Forelimb muscle (tissue), 1 donor: ENCODE results near the gene DEAF1. TPM values are rescaled to one million over a fixed set of nuclear protein-coding genes. Genes with fewer than 3 reads are reported as not detected.

Source experiments
- DNase-seq: peaks from one replicate; pipeline ENCODE4 v3.0.0-alpha.2; 2013; ENCODE audit warnings: low read depth
- polyA plus RNA-seq: library from polyadenylated mRNA; unstranded; fragments of 120-200 nt; gene quantifications from one replicate; pipeline ENCODE4 v1.2.1, GENCODE V29; 2013; ENCODE audit not compliant: insufficient read length

The DEAF1 gene
- polyA plus RNA-seq, 1 donor, result 28.7 TPM

DNA sequence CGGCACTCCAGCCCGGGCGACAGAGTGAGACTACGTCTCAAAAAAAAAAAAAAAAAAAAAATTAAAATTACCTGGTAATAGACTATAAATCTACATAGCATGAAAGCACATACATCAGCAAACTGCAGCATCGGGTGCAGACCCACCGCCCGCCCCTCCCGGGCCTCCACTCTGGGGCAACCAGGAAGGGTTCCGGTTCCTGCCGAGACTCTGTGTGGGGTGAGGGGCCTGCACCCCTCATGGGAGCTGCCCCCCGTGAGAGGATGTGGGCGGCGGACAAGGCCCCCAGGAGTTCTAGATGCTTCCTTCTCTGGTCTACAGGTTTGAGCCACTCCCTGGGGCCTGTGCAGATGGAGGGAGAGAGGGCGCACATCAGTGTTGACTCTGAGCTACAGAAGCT is 48.8 kb downstream of the DEAF1 start:
- DNase-seq, result no peak

DNA sequence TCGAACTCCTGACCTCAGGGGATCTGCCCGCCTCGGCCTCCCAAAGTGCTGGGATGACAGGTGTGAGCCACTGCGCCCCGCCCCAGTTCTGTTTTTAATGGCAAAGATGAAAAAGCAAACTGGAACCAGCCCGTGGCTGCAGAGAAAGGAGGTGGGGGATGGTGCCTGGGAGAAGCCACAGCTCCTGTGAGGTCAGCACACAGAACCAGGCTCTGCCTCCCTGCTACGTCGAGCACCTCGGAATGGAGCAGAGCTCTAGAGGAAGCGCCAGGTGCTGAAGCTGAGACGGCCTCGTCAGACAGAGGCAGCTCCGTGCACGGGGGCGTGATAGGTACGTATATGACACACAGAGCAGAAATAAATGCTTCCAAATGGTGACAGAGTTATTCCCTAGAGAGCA is 49.5 kb downstream of the DEAF1 start:
- DNase-seq, result no peak

DNA sequence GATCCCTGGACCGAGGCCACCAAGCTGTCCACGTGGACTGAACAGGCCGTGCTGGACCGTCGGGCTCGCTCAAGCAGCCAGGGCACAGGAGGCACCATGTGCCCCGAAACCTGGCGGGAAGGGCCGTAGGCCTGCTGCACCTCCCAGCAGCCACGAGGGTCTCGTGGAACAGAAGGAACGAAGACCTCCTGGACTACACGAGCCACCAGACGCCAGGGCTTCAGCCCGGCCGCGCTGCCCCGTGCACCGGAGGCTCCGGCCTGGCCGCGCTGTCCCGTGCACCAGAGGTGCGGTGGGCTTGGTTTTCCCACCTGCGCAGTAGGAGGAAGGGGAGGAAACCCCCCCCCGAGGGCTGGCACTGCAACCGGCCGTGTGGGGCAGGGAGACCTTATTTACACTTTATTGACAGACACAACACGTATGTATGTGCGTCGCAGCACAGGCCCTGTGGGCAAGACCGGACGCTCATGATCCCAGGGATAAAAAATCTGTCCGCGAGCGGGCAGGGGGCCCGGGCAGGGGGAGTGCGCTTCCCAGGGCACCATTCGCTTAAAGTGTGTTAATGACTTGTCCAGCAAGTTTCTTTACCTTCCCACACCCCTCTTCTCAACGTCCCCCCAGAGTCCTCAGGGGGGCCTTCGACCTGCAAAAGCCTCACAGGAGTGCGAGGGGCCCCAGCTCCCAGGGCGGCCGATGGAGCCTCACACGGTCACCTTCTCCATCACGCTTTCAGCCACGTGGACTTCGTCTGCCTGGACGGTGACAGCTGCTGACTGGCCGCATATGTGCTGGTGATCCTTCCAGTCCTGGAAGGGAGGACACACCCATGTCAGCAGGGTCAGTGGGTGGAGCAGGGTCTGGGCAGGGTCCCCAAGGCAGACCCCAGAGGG is 50.9 kb downstream of the DEAF1 start:
- DNase-seq, result no peak

DNA sequence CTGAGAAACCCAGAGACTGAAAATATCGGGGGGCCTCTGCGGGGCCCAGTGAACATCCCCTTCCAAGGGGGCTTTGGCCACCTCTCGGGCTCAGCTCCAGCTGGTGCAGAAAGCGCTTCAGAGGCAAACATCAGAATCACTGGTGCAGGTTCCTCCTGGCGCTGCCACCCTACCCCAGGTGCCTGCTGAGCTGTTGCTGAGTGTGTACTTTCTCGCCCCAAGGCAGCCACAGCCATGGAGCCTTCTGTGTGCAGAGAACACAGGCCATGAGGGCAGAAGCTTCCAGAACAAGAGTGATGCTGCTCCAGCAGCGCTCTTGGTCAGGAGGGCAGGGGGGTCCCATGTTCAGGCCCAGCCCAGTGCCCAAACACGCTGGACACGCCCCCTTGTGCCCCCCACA is 51.7 kb downstream of the DEAF1 start:
- DNase-seq, result no peak

DNA sequence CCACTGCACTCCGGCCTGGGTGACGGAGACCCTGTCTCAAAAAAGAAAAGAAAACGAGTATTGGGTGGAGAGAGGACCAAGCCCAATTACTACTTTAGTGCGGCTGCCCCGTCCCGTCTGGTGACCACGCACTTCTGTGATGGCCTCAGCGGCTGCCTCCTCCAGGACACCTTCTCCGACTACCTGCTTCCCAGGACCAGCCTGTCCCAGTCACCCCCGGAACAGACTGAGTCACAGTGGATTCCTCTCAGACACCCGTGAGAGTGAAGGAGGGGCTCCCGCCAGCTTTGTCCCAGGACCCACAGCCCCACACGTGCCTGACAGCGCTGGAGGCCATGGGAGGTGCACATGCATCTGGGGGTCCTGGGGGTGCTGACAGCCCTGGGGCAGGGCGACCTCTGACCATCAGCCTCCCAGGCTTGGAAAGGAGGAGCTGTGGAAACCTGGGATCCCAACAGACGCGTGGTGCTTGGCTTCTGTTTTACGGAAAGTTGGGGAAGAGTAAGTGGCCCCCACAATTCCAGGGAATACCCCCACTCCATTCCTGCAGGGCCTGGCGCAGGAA is 53.1 kb downstream of the DEAF1 start:
- no peak for DNase-seq

DNA sequence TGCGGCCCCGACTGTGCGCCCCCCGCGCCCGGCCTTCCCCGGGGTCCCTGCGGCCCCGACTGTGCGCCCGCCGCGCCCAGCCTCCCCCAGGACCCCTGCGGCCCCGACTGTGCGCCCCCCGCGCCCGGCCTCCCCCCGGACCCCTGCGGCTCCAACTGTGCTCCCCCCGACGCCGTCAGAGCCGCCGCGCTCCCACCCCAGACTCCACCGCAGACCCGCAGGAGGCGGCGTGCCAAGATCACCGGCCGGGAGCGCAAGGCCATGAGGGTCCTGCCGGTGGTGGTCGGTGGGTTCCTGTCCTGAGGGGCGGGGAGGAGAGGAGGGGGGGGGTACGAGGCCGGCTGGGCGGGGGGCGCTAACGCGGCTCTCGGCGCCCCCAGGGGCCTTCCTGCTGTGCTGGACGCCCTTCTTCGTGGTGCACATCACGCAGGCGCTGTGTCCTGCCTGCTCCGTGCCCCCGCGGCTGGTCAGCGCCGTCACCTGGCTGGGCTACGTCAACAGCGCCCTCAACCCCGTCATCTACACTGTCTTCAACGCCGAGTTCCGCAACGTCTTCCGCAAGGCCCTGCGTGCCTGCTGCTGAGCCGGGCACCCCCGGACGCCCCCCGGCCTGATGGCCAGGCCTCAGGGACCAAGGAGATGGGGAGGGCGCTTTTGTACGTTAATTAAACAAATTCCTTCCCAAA is 54.9 kb downstream of the DEAF1 start:
- DNase-seq, result no peak

DNA sequence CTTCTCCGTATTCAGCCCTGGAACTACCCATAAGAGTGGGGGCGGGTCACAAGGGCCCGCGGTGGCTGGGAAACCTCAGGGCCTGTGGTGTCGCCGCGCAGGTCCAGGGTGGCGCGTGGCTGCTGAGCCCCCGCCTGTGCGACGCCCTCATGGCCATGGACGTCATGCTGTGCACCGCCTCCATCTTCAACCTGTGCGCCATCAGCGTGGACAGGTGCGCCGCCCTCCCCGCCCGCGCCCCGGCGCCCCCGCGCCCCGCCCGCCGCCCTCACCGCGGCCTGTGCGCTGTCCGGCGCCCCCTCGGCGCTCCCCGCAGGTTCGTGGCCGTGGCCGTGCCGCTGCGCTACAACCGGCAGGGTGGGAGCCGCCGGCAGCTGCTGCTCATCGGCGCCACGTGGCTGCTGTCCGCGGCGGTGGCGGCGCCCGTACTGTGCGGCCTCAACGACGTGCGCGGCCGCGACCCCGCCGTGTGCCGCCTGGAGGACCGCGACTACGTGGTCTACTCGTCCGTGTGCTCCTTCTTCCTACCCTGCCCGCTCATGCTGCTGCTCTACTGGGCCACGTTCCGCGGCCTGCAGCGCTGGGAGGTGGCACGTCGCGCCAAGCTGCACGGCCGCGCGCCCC is 55.6 kb downstream of the DEAF1 start:
- DNase-seq, result no peak

DNA sequence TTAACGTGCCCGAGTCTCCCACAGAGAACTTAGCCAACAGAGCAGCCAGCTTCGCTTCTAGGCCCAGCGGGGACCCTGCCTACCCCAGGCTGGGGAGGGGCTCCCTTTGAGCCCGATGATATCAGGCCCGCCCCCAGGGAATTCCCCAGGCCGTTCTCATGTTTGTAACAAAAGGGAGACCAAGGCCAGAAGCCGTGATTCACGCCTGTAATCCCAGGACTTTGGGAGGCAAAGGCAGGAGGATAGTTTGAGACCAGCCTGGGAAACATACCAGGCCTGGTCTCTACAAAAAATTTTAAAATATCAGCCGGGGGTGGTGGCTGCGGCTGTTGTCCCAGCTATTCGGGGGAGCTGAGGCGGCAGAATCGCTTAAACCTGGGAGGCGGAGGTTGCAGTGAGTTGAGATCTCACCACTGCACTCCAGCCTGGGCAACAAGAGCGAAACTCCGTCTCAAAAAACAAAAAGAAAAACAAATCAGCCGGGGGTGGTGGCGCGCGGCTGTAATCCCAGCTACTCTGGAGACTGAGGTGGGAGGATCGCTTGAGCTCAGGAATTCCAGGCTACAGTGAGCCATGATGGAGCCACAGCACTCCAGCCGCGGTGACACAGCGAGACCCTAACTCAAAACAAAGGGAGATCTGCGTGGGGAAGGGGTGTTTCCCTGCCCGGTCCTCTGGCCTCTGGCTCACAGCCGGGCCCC is 56.2 kb downstream of the DEAF1 start:
- no peak for DNase-seq

DNA sequence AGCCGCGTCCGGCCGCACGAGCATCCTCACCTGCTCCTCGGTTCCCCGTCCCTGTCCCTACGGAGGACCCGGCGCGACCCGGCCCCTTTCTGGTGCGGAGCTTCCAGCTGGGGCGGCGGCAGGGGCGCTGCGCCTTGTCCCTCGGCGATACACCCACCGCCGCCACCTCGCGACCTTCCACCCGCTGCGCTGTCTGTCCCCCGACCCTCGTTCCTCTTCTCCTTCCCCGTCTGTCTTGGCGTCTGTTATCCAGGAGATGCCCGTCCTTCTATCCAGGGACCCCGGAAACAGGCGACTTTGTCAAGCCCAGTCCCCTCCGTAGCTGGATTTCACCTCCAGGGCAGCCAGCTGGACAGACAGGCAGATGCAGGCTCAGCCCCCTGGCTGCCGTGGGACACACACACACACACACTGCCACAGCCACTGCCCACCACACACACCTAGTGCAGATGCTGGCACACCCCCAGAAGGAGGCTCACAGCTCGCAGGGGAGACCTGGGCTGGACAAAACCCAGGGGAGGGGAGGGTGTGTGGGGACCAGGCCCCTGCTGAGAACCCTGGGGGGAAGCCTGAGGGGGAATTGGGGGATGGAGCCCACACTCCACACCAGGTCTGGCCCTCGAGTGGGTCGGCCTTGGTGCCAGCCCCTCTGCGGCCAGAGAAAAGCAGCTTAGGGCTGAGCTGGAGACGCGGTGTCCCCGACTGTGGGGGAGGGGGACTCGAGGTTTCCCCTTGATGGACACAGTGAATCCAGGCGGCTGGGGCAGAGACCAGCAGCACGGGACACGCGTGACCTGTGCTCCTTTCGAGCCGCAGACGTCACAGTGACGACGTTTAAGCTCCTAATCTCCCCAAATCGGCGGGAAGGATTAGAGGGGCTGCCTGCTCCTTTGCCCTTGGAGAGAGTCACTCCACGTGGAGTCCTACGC is 57.2 kb downstream of the DEAF1 start:
- DNase-seq, result no peak

DNA sequence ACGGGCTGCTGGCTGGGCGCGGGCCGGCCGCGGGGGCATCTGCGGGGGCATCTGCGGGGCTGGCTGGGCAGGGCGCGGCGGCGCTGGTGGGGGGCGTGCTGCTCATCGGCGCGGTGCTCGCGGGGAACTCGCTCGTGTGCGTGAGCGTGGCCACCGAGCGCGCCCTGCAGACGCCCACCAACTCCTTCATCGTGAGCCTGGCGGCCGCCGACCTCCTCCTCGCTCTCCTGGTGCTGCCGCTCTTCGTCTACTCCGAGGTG is 57.8 kb downstream of the DEAF1 start:
- DNase-seq, result no peak

DNA sequence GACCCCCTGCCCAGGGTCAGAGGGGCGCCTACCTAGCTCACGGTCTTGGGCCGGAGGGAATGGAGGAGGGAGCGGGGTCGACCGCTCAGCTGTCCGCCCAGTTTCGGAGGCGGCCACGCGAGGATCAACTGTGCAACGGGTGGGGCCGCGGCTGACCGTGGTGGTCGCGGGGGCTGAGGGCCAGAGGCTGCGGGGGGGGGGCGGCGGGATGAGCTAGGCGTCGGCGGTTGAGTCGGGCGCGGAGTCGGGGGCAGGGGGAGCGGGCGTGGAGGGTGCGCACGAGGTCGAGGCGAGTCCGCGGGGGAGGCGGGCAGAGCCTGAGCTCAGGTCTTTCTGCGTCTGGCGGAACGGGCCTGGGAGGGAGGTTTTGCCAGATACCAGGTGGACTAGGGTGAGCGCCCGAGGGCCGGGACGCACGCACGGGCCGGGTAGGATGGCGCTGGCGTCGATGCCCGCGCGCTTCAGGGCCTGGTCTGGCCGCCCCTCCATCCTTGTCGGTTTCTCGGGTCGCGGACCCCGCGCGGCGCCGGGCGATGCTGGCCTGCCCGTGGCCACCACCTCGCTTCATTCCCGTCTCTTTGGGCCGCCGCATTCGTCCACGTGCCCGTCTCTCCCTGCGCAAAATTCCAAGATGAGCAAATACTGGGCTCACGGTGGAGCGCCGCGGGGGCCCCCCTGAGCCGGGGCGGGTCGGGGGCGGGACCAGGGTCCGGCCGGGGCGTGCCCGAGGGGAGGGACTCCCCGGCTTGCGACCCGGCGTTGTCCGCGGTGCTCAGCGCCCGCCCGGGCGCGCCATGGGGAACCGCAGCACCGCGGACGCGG is 58.3 kb downstream of the DEAF1 start, which contains the start of gene DRD4:
Gene DRD4 (plus strand): TSS at position 759 of the 822 bp plus-strand sequence. CDS start 36 bp downstream, at position 795.
- no peak for DNase-seq

DNA sequence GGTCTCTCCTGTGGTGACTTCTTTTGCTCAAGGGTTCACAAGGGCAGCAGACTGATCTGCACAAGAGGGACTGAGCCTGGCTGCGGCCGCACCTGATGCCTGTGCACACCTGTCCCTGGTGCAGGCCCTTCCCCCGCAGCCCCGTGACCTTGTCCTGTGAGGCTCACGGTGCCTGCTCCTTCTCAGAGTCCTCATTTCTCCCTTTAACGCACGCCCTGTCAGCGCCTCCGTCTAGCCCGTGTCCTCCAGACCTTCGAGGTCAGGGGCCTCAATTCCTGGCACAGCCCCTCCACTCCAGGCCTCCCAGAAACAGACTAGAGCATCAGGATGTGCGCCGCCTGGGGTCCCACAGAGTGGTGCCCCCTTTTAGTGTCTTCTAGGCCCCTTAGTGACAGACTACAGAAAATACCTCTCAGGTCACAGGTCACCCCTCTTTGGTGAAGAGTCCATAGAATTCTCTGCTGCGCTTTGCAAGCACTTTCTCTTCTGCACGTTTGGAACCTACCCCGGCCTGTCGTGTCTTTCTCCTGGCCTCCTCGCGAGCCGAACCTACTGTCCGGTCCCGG is 59.0 kb downstream of the DEAF1 start:
- no peak for DNase-seq

DNA sequence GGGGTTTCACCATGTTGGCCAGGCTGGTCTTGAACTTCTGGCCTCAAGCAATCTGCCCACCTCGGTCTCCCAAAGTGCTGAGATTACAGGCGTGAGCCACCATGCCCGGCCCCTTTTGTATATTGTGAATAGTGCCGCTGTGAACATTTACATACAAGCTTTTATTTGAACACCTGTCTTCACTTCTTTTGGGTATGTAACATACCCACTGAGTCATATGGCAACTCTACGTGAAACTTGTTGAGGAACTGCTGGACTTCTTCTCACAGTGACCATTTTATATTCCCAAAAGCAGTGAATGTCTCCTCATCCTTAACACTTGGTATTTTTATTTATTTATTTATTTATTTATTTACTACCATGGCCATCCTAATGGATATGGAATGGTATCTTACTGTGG is 64.2 kb downstream of the DEAF1 start:
- no peak for DNase-seq

DNA sequence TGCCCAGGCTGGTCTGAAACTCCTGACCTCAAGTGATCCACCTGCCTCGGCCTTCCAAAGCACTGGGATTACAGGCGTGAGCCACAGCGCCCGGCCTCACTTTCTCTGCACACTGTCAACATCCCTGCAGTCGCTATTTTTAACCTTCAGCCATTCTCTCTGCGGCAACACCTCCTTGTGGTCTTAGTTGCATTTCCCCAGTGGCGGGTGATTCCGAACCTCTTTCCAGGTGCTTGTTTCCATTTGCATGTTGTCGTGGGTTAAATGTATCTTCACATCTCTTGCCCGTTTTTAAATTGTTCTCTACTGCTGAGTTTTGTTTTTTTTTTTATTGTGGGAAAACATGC is 65.8 kb downstream of the DEAF1 start:
- no peak for DNase-seq

DNA sequence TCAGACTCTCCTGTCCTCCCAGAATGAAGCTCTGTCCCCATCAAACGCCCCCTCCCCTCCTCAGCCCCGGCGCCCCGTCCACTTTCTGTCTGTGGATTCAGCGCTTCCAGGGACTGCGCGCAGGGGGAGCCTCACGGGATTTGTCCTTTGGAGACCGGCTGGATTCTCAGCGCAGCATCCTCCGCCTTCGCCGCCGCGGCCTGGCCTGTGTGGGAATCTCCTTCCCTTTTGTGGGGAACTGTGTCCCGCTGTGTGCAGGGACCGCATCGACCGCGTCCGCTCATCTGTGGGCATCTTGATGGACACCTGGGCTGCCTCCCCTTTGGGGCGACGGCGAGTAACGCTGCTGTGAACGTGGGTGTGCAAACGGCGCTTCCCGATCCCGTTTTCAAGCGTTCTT is 67.0 kb downstream of the DEAF1 start:
- DNase-seq, result no peak

DNA sequence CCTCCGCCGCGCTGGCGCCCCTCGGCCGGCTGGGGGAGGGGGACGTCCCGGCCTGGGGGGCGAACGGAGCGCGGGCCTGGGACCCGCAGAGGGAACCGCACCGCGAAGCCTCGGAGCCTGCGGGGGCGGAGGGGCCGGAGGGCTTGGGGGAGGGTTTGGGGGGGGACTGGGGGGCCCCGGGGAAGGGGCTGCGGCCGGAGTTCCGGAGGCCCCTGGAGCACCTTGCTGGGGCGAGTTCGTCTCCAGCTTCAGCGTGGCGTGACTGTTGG is 67.8 kb downstream of the DEAF1 start:
- DNase-seq, result no peak

DNA sequence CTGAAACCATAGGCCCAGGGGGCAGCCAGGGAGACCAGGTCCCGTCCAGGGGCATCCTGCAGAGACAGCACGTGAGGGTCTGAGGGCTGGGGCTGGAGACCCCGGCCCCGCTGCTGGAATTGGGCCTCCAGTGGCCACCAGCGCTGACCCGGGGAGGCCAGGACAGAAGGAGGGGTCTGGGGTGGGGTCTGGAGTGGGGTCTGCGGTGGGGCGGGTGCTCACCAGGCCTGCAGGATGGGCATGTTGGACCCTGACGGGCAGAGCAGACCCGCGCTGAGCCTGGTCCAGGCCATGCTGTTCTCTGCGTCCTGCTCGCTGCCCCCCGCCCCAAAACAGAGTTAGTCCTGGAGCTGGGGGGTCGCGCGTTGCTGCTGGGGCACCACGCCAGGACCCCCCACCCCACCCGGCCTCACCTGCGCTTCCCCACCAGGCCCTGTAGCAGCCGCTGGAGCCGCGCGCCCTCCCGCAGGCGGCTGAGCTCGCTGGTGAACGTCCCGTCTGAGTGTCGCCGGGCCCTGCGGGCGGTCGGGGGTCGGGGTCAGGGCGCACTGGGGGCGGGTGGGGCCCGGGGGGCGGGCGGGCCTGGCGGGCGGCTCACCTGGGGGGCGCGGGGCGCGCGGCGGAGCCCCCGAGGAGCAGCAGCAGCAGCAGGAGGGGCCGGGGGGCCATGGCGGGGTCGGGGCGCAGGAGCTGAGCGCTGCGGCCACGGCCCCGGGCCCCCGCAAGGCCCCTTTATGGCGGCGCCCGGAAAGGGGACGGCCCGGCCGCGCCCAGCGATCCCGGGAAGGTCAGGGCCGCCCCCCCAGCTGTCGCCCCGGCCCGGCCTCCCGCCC is 68.3 kb downstream of the DEAF1 start, which contains the start of gene SCT:
Gene SCT (minus strand): TSS at position 707 of the 833 bp plus-strand sequence. CDS start 38 bp downstream, at position 669.
- DNase-seq, result no peak

DNA sequence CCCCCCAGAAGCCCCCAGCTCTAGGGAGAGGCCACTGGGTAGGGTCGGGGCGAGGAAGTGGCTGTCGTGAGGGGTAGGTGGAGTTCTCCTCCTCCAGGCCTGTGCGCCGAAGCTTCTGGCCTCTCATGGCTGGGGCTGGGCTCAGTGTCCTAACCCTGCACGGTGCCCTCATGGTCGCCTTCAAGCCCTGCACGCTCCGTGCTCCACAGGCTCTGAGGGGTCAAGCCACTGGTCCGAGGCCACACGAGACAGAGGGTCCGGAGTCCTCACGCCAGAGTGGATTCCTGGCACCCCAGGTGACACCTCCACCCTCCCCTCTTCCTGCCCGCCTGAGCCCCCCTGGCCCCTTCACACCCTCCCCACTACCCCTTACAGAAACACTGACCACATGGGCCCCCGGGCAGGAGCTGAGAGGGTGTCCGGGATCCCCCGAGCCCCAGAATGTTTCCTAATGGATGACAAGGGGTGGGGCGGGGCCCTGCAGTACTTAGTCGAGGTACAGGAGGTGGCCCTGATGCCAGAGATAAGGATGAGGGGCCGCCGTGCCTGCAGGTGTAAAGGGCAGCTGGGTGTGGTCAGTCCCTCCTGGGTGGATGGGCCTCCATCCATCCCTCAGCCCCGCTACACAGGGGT is 69.3 kb downstream of the DEAF1 start:
- DNase-seq, result no peak
